NCI-H1105 (cell line): Measurements from ENCODE around the gene SLC22A12.

Source experiments
- DNase-seq: peaks from one replicate; lab custom pipeline; 2025; lab: John Stamatoyannopoulos, UW

SLC22A12 gene

DNA sequence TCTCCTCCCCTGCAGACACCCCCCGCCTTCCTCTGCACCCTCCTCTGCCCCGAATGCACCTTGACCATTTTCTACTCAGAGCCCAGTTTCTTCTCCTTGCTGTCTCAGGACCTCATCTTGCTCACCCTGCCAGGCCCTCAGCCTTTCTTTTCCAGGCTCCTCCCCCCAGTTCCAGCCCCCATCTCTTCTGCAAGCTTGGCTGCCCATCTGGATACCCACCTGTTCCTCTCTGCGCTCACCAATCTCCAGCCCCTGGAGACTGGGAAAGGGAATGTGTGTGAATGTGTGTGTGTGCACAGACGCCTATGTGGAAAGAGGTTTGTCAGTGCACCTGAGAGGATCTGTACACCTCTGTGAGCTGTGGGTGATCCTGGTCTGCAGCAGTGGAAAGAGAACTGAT, 36.4 kb downstream of the SLC22A12 start:
- DNase-seq = no peak

DNA sequence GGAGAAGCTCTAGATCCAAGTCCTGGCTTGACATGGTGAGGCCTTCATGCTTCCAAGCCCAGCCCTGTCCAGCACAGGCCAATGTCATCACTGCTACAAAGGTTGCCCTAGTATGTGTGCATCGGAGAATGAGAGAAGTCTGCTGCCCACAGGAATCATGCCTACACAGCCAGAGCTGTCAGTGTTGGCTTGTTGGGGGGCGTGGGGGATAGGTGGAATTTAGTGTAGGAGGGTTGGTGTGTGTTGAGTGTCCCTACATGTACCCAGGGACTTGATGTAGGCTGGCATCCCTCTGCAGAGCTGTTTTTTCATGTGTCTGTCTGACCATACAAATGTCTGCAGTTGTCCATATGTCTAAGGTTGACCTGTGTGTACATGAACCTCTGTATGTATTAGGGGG, 37.6 kb downstream of the SLC22A12 start:
- DNase-seq = no peak

DNA sequence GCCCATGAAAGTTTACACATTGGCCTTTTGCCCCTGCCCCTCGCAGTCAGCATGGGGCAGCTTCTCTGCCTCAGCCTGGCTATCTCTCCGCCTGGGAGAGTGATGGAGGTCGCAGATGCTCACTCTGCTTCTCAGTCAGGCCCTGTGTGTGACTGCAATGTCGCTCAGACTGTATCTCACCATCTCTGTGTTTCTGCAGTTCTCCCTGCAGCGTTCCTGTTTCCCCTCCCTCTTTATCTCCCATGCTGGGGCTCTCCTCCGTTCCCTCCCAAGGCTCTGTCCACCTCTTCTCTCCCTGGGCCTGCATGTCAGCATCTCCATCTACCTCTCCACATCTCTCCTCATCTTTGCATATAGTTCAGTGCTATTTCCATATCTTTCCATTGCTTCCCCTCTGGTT, 38.1 kb downstream of the SLC22A12 start:
- DNase-seq = no peak

DNA sequence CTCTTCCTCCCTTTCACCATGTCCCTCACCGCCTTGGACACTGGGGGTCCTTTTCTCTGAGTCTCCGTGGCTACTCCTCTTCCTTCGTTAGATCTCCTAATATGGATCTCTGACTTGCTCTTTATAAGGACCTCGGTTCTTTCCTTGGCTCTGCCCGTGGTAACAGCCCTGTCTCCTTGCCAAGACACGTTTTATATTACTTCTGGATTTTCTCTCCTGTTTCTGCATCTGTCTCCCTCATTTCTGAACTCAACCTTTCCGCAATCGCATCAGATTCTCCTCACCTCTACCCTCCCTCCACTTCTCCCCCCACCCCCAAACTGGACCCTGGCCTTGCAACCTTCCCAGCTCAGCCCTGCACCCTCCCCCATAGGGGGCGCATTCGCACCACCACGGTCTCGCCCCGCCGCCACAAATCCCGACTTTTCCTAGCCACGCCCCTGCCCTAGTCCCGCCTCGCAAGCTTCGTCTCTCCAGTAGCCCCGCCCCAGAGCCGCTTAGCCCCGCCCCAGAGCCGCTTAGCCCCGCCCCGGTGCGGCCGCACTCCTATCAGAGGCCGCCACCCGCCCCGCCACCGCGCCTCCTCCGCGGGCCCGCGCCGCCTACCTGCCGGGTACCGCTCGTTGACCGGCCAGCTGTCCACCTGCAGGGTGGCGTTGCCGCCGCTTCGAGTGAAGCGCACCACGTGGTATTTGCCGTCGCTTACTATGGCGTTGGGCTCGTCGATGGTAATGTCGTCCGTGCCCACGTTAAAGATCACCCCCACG, 39.0 kb downstream of the SLC22A12 start:
- no peak for DNase-seq

DNA sequence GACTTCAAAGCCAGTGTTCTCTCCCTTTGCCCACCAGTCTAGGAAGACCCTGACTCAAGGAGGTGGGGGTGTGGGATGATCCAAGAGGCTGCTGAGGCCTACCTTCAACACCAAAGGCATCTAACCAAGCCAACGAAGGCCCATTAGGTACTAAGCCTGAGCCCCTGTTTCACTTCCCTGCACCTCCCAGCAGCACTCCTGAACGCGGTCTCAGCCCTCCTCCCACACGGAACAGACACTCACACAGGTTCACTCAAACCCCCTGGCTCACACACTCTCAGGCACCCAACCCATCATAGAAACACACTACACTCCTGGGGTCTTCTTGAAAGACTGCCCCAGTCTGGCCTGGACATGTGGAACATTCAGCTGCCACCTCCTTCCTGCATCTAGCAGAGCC, 40.7 kb downstream of the SLC22A12 start:
- DNase-seq = no peak

DNA sequence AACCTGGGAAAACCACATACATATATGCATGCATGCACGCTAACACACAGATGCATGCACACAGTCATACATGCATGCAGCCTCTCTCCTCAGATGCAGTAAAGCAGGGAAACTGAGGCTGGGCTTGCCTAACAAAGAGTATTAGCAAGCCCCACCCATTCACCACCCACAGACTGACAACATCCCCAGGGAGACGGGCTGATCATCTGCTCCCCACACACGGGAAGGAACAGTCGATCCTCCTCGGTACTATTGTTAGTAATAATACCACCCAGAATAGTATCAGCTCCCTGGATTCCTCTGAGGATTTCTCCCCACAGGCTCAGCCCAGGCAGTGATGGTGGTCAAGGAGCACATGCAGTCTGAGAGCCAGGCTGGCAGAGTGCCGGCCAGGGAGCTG, 41.2 kb downstream of the SLC22A12 start:
- DNase-seq = no peak

DNA sequence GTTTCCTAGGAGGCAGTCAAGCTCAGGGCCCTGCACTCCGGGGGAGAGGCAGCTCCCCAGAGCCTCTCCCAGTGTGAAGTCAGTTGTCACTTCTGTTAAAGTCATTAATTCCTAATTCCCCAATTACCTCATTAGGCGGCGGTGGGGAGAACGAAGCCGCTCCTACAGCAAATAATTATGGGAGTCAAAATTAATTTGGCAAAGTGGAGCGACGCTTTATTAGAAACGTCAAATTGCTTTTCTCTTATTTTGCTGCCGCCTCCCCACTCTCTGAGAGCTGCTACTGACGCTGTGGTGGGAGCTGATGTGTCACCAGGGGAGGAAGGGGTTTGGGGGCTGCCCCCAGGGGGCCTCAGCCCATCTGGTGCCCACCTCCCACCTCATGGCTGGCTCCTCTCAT, 41.6 kb downstream of the SLC22A12 start:
- DNase-seq = no peak

DNA sequence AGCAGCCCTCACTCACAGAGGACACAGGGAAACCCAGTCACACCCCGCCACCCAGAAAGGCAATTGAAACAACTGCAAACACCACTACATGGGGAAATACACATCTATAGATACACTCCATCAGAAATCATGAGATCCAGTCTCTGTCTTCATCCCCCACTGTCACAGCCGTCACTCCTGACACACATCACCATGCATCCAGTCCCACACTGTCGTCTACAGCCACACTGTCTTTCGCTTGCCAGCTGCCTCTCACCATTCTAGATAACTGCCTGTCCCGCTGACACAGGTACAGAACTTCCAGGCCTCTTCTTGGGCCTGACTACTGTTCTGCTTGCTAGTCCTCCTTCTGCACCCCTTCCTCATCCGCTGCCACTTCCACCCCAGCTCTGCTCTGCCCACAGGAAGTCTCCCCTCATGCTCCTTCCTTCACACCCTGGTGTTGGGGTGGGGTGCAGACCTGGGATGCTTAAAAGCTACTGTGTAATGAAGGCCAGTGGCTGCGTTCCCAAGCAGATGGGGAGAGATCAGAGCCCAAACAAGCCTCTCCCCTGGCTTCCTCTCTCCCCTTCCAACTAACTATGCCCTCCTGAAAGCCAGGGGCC, 42.6 kb downstream of the SLC22A12 start:
- no peak for DNase-seq

DNA sequence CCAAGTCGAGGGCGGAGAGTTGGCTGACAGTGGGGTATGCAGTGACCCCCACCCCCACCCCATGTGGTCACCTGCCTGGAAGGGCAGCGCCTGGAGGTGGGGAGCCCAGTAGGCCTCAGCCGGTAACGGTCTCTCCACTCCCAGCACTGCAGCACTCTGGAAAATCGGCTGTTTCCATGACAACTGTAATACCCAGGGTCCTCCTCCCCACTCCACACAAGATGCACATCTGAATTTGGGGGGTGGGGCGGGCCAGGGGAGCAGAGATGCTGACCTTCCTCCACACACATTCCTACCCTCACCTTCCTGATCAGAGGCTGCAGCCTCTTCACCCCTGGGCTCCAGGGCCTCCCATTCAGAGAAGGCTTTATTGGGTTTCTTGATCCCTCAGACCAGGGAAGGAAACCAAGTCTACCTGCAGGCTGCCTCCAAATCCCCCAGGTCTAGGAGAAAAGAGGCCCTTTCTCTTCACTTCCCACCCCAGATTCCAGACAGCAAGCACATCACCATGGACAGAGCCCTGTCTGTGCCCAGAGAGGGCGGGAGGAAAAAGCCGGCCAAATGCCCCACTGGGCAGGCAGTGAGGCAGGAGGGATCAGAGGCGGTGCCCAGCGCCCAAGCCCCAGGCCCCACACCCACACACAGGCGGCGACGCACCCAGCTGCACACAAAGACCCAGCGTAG, 46.5 kb downstream of the SLC22A12 start:
- no peak for DNase-seq

DNA sequence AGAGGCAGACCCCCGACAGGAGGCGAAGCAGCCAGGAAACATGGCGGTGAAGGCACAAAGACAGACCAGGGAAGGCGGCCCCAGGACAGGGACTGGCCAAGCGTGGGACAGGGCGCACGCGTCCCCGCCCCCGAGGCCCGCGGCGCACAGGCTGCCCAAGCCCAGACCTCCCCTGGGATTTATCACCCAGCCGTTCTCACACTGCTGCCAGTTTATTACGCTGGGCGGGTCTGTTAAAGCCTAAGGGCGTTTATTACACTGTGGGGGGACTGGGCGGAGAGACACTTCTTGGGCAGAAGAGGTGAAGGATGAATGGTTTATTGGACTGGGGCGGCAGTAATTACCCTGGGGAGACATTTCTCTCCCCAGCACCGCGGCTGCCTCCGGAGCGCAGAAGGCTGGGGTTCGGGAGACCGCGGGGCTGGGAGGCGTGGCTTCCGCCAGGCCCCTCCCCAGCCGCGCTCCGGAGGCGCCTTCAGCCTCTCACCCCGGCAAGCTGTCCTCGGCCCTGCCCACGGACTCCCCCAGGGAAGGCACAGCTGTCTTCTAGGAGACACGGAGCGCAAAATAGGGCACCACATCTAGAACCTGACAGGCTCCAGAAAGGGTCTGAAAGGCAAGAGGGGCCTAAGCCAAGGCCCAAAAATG, 47.1 kb downstream of the SLC22A12 start:
- DNase-seq = no peak

DNA sequence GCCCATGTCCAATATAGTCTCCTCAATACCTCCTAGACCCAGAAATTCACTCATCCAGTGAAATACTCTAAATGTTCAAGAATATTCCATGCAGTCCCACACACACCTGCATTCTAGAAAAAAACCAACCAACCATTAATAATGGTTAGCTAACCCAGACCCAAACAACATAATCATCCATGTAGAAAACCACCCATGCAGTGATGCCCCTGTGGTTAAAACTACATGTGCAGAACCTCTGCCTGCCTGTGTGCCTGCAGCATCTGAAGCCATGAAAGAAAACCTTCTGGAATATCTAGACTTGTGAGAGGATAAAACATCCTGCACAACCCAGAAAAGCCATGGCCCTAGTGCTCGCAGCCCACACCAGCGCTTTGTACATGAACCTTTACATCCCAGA, 47.8 kb downstream of the SLC22A12 start:
- DNase-seq = no peak

DNA sequence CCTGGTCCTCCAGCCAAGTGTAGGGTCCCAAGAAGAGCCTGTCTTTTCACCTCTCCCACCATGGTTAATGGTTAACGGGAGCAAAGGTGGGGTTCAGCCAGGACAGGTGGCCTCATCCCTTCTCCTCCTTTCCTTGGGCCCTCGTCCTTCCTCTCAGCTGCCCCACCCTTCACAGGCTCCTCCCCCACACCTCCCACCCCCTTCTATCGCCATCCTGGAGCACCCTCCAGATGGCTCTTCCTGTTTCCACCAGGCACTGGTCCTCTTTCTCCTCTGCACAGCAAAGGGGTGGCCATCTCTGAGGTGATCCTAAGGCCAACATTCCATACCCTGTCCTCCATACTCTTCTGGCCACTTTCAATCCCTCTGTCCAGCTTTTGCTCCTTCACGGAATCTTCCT, 48.9 kb downstream of the SLC22A12 start:
- no peak for DNase-seq

DNA sequence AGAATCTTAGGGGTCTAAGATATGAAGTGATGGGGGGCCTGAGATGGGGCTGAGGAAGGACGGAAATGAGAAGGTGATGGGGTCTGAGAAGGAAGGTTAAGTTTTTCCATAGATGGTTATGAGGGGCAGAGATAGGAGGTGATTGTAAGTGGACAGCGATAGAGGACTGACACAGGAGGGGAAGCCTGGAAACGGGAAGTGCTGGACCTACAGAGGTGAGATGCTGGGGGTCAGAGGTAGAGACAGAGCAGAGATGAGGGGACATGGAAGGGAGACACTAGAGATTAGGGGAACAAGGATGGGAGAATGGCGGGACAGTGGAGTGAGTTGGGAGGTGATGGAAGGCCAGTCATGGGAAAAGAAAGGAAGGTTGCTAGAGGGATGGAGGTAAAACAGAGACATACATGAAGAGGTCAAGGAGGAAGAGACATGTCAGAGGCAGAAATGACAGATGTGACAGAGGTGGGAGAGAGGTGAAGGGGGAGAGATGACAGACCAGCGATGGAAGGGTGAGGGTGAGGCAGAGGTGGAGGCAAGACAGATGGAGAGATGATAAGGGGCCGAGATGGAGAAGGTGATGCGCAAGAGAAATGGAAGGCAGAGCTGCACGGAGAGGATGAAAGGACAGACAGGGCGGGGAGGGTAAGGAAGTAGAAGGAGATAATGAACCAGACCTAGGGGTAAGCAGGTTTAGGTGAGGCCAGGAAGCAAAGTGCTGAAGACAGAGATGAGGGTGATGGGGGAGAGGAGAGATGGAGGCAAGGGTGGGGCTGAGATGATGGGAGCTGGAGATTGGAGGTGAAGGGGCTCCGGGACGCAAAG, 50.8 kb downstream of the SLC22A12 start:
- no peak for DNase-seq

DNA sequence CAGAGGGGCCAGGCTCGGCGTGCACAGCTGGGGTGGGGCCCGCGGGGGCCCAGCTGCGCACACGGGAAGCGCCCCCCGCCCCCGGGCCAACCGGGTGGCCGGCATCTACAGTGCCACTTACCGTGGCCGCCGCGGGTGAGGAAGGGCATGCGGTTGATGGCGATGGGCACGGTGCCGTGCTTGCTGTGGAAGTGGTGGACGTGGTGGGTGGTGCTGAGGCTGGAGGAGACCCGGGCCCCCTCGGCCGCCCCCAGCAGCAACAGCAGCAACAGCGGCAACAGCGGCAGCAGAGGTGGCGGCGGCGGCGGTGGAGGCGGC, 51.4 kb downstream of the SLC22A12 start:
- no peak for DNase-seq

DNA sequence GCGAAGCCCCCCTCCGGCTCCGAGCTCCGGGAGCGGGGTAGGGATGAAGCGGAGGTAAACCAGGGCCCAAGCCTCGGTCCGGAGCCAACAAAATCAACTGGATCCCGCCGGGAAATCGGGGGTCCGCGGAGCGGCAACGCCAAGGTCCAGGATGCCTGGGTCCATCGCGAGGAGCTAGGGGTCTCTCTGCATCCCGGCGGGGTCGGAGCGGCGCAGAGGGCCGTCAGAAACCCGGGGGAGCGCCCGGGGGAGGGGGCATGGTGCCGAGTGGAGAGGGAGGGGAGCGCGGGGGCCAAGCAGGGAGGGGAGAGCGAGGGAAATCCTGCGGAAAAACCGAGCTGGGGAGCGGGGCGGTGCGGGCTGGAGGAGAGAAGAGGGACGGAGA, 51.8 kb downstream of the SLC22A12 start:
- no peak for DNase-seq

DNA sequence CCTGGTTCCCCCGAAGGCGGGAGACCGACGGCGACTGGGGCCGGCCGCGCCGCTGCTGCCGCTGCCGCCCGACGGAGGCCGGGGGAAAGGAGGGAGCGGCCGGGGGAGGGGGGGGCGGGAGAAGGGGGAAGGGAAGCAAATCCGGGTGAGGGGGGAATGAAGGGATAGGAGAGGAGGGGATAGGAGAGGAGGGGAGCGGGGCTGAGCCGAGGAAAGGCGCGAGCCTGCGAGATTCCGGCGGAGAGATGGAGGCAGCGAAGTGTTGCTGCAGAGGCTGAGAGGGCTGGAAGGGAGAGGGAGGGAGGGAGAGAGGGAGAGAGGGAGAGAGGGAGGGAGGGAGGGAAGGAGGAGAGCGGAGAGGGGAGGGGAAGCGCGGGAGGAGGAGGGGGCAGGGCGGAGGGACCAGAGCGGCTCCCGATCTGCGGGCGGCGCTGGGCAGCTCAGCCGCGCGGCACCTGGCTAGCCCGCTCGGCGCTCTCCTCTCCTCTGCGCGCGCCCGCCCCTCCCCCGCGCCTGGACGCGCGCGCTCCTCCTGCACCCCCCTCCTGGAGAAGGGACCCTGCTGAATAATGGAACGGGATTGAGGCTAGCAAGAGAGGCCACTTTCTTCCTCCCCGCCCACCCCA, 52.3 kb downstream of the SLC22A12 start:
- peak; percentile 70 for DNase-seq

DNA sequence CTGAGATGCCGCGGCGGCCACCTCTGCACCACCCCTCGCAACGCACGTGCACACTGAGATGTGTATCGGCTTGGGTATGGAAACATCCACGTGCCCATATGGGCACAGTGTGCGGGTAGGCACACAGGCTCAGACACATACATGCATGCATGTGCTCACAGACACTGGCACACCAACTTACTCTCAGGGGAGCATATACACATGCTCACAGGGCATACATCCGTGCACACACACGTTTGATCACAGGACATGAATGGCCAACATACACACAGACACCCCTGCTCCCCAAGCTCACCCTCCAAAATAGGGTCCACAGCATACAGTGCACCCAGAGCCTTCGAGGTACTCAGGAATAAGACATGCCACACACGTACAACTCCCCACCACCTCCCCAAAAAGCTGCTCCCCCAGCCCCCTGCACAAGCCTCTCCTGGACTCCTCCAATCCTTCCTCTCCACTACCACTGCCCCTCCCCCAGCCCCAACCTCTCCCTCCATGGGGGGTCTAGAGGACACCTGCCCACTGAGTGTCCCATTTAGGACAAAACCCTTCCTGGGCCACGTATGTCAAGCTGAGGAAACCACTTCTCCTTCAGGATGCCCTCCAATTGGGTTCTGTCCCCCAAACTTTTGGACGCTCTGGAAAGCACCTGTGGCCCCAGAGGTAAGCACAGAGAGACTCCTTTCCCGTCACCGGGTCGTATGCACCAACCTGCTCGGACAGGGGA, 53.1 kb downstream of the SLC22A12 start:
- DNase-seq = no peak

DNA sequence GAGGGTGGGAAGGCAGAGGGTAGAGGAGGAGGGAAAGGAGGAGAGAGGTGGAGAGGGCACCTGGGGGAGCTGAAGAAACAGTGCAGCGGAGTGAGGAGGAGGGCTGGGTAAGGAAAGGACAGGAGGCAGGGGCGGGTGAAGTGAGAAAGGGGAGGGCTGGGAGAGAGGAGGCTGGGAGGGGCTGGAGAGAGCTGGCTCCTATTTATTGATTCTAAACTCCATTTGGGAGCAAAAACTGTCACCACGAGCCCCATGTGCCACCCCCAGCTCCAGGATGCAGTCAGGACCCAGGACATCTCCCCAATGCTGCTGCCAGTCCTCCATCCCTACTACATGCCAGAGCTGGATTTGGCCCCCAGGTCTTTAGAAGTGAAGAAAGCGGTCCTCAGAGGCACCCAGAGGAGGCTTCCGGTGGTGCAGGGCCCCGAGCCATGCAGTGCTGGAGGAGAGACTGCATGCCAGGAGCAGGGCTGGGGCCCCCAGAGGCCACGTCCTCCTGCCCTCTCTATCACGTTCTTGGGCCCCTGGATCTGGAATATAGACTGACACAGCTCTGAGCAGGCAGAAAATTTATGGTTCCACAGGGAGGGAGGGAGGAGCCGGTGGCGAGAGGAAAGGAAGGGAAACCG, 53.7 kb downstream of the SLC22A12 start:
- no peak for DNase-seq

DNA sequence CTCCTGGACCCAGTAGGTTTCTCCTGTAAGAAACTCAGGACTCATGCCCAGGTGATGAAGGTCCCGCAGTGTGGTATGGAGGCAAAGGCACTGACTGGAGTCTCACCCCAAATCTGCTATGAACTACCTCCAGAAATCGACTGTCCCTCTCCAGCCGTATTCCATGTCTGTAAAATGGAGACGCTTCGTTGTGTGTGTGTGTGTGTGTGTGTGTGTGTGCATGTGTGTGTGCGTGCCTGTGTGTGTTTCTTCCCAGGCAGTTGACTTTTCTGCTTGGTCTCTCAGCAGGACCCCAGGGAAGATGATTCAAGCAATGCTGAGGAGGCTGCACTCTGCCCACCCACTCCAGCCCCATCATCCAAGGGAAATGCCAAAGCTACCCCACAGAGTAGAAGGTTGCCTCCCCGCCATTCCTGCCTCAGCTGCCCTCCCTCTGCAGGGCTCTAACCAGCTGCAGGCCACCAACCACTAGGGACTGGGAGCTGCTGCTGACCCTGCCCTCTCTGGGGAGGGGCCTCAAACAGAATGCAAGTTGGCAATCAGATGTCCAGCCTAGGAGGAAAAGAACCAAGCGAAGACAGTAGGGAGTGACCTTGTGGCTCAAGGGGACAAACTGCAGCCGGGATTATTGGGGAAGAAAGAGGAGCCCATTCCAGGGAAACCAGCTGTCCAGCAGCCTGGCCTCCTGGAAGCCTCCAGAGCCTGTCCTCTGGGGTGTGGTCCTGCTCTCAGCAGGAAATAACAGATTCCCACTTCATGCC, 56.2 kb downstream of the SLC22A12 start:
- DNase-seq = no peak

DNA sequence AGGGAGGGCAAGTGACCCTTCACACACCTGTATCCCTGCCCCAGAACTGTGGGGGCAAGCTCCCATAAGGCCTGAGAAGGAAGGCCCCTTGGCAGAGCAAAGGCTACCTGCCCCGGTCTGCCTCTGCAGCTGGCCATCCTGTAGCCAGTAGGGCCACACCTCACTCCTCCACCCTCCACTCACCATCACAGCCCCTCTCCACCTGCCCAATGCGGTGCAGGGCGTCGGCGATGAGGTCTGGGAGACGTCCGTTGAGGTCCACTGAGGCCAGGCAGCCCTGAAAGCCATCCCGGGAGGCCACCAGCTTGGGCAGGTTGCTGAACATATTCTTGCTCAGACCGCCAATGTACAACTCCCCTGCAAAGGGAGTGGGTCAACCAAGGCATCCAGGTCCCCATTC, 57.5 kb downstream of the SLC22A12 start:
- DNase-seq = no peak
